KMS-11 (cell line): ENCODE results near the gene CDC25B.

Experiments
- H2AFZ ChIP-seq: fragments of 200-600 bp; sonication (generic); 2 replicates; pipeline ENCODE4 v1.6.1; 2016; ENCODE audit warnings: antibody characterized with exemption, mixed run types, low read depth
- H3K27ac ChIP-seq: fragments of 200-600 bp; sonication (generic); 2 replicates; pipeline ENCODE4 v1.6.1; 2016; ENCODE audit warnings: mild to moderate bottlenecking, mixed run types
- H3K27me3 ChIP-seq: fragments of 200-600 bp; sonication (generic); 2 replicates; pipeline ENCODE4 v1.6.1; 2017; ENCODE audit warnings: mild to moderate bottlenecking, low read depth, mixed run types, moderate library complexity; ENCODE audit not compliant: insufficient read depth
- H3K36me3 ChIP-seq: fragments of 200-600 bp; sonication (generic); 2 replicates; pipeline ENCODE4 v1.6.1; 2017; ENCODE audit warnings: mild to moderate bottlenecking, mixed run types; ENCODE audit not compliant: insufficient read depth
- H3K4me1 ChIP-seq: fragments of 200-600 bp; sonication (generic); 2 replicates; pipeline ENCODE4 v1.6.1; 2016; ENCODE audit warnings: mild to moderate bottlenecking, low read depth, mixed run types; ENCODE audit not compliant: poor library complexity, severe bottlenecking
- H3K4me2 ChIP-seq: fragments of 200-600 bp; sonication (generic); 2 replicates; pipeline ENCODE4 v1.7.0; 2016; ENCODE audit warnings: mild to moderate bottlenecking, mixed run types
- H3K4me3 ChIP-seq: fragments of 200-600 bp; sonication (generic); IDR thresholded peaks from 2 replicates; pipeline ENCODE4 v1.6.1; 2017; ENCODE audit warnings: low read depth, low read length, mixed read lengths; ENCODE audit not compliant: insufficient read depth
- H3K79me2 ChIP-seq: fragments of 200-600 bp; sonication (generic); 2 replicates; pipeline ENCODE4 v1.6.1; 2016; ENCODE audit warnings: low read depth, mixed run types; ENCODE audit not compliant: insufficient read depth
- H3K9ac ChIP-seq: fragments of 200-600 bp; sonication (generic); 2 replicates; pipeline ENCODE4 v1.6.1; 2016; ENCODE audit warnings: mild to moderate bottlenecking, mixed run types
- H4K20me1 ChIP-seq: fragments of 200-600 bp; sonication (generic); 2 replicates; pipeline ENCODE4 v1.6.1; 2016; ENCODE audit warnings: mild to moderate bottlenecking, mixed run types; ENCODE audit not compliant: insufficient read depth
- TF ChIP-seq, protein P1 (sequence below): fragments of 200-600 bp; sonication (generic); conservative IDR thresholded peaks from 2 replicates; pipeline ENCODE4 v1.6.1; 2017; ENCODE audit warnings: low read depth, mild to moderate bottlenecking, antibody characterized with exemption, low read length, moderate library complexity, mixed read lengths

CDC25B gene

DNA sequence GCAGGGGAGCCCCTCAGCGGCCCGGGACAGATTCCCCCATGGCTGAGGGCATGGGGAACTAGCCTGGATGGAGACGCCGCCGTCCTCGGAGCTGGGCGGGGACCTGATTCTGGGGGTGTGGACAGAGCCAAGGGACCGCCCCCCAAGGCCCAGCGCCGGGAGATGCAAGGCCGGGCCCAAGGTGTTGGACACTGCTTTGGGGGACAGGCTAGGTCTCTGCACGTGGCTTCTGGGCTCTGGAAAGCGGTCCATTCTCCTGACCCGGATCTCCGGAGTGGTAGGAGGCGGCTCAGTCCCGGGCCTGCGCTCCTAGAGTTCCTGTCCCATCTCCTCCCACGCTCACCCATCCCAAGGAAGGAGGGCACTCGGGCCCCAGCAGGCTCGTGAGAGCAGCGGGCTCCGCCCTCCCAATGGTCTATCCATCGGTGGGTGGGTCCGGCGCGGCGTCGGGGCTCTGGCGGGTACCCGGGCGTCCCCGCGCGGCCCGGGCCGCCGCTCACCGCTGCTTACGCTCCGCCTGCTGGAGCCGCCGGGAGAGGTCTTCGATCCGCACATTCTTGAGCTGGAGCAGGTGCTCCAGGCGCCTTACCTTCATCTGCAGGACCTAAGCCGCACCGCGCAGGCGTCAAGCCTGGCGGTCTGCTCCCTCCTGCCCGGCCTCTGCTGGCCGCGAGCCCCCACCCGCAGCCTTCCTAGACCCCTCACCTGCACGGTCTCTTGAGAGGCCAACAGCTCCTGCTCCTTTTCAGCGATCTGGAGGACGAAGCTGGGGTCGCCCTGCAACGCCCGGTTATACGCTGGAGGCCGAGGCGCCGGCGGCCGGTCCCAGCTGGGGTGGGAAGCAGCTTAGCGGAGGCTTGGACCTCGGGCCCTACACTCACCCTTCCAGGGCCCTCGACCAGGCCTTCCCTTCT lies 18.1 kb upstream of the CDC25B start:
- Histone ChIP-seq H3K4me3 (no peak overlapping the region), H2AFZ (peak overlapping the region; percentile 26; the same call in 1 of the 2 replicates), H3K27ac (no peak overlapping the region), H4K20me1 (no peaks in the 10 kb centered on the region), H3K79me2 (no peaks in the 10 kb centered on the region), H3K27me3 (no peaks in the 10 kb centered on the region; the same call in 1 of the 2 replicates), H3K36me3 (no peaks in the 10 kb centered on the region), H3K4me2 (no peak overlapping the region), H3K9ac (no peak overlapping the region), H3K4me1 (no peaks in the 10 kb centered on the region)
- TF ChIP-seq, protein P1, sequence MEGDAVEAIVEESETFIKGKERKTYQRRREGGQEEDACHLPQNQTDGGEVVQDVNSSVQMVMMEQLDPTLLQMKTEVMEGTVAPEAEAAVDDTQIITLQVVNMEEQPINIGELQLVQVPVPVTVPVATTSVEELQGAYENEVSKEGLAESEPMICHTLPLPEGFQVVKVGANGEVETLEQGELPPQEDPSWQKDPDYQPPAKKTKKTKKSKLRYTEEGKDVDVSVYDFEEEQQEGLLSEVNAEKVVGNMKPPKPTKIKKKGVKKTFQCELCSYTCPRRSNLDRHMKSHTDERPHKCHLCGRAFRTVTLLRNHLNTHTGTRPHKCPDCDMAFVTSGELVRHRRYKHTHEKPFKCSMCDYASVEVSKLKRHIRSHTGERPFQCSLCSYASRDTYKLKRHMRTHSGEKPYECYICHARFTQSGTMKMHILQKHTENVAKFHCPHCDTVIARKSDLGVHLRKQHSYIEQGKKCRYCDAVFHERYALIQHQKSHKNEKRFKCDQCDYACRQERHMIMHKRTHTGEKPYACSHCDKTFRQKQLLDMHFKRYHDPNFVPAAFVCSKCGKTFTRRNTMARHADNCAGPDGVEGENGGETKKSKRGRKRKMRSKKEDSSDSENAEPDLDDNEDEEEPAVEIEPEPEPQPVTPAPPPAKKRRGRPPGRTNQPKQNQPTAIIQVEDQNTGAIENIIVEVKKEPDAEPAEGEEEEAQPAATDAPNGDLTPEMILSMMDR = no peak

DNA sequence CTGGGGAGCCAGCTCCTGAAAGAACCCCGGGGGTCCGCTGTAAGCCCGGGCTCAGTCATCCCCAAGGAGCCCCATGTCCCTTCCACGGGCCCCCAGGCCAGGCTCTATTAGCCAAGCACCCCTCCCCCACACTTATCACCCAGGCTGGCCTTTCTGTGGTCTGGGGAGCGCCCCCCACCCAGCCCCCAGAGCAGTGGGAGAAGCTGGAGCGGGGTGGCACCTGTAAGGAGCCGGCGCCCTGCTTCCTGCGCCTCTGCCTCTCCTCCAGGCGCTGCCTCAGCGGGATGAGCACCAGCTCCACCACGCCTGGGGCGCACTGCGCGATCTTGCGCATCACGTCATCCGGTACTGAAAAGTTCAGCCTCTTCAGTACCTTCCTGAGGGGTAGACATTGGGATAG lies 17.1 kb upstream of the CDC25B start:
- Histone ChIP-seq H4K20me1 (no peaks in the 10 kb centered on the region), H3K4me1 (no peaks in the 10 kb centered on the region), H3K9ac (no peak overlapping the region), H3K27ac (no peak overlapping the region), H3K79me2 (no peaks in the 10 kb centered on the region), H3K4me3 (no peak overlapping the region), H3K27me3 (no peaks in the 10 kb centered on the region; the same call in 1 of the 2 replicates), H2AFZ (no peak overlapping the region), H3K4me2 (no peak overlapping the region), H3K36me3 (no peaks in the 10 kb centered on the region)
- TF ChIP-seq, protein P1 = no peak

DNA sequence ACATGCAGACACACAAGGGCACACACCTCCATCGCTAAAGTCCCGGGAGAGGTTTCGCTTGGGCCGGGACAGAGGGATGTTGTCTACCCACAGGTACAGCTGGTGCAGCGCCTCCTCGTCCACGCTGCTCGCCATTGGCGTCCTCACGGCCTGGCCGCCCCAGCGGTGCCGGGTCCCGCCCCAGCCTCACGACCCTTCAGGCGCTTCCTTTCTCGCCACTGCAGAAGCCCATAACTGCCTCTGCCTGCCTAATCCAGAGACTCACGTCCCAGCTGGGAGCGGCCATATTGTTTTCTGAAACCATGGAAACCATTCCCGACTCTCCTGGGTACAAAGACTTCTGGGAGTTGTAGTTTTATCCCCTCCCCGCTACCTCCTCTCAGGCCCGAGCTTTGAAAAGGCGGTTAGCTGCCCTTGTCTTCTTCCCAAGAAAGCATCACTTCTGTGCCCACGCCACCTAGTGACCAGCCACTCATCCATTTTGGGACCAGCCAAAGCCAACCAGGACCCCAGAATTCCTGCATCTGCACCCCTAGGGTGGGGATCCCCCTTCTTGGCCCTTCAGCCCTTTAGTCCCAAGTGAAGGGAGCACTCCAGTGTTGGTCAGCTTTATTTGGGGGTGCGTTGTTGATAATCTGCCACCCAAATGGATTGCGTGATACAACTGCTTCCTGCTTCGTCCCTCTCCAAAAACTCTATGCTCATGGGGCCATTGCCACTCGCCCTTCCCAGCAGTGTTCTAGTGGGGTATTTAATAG lies 14.8 kb upstream of the CDC25B start, which contains the start of gene SPEF1:
TSS of gene SPEF1 (minus strand) at position 296 of the 758 bp plus-strand sequence. CDS start at position 135, 161 bp downstream.
- no peaks in the 10 kb centered on the region for H3K36me3 ChIP-seq
- H2AFZ ChIP-seq = peak within 1 kb of the TSS; percentile 64; the same call in 1 of the 2 replicates
- no peaks in the 10 kb centered on the region for H4K20me1 ChIP-seq
- TF ChIP-seq, protein P1 = 0 out of 2 replicates have a peak, but pooled peaks have one; percentile 25
- H3K79me2 ChIP-seq = no peaks in the 10 kb centered on the region
- H3K27ac ChIP-seq = no peak within 1 kb of the TSS
- no peak within 1 kb of the TSS for H3K9ac ChIP-seq
- H3K4me3 ChIP-seq = no peak within 1 kb of the TSS
- peak within 1 kb of the TSS; percentile 51 for H3K4me2 ChIP-seq
- no peaks in the 10 kb centered on the region; the same call in 1 of the 2 replicates for H3K27me3 ChIP-seq
- H3K4me1 ChIP-seq = no peaks in the 10 kb centered on the region

DNA sequence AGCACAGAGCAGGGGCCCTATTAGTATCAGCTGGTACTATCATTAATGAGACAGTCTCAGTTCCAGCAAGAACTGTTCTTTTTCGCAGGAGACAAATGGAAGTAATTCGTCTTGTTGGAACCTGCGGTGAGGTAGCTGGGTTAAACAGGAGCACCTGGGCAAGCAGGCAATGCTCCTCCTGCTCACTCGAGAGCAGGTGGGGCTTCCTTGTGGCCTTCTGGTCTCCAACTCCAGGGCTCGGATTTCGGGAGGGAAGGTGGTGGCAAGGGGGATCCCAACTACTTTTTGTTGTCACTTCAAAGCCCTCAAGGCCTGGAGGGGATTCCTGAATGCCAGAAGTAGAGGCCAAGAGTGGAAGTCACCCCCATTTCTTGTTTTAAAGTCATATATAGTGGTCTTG lies 13.5 kb upstream of the CDC25B start:
- TF ChIP-seq, protein P1 = no peak

More for the DNA sequence above, 13.5 kb upstream of the CDC25B start:
- Histone ChIP-seq H3K27me3 (no peaks in the 10 kb centered on the region; the same call in 1 of the 2 replicates), H3K9ac (no peak overlapping the region), H3K27ac (no peak overlapping the region), H3K4me2 (no peak overlapping the region), H3K4me1 (no peaks in the 10 kb centered on the region), H4K20me1 (no peaks in the 10 kb centered on the region), H2AFZ (no peak overlapping the region), H3K79me2 (no peaks in the 10 kb centered on the region), H3K36me3 (no peaks in the 10 kb centered on the region), H3K4me3 (no peak overlapping the region)
